Stomach (tissue), 4 donors: ENCODE measurements around the gene RGL2.

Source experiments
- CTCF ChIP-seq, 7 experiments: fragments of 450-650 bp in 4 of 7; fragments of 200-600 bp in 3 of 7; sonication (generic) in 3 of 7; IDR thresholded peaks; one replicate each; pipeline ENCODE4 v1.5.1; 2016 to 2019; ENCODE audit warnings: antibody characterized with exemption in 7 of 7, control low read depth in 2 of 7, mild to moderate bottlenecking in 1 of 7
- EP300 ChIP-seq: sonication (generic); formaldehyde crosslinking; IDR thresholded peaks from one replicate; pipeline ENCODE4 v1.6.1; 2017; ENCODE audit warnings: antibody characterized with exemption

- TF ChIP-seq EP300 (no peak), CTCF (IDR thresholded peaks at IDR 0.05) (no peak)
Measured at GRCh38 chr6:33289784-33290315, 8.9 kb downstream of the RGL2 start.
